ENCODE data around the gene TRAF1. TPM values are rescaled to one million over a fixed set of nuclear protein-coding genes. Genes with fewer than 3 reads are reported as not detected.
A peak's percentile ranks its signal among the peaks of the same experiment; 100 is the strongest.

TRAF1 gene
- total and polyA plus RNA-seq, 12 donors, result 1.1 to 6.7 (median 2.0) TPM

- H3K27ac ChIP-seq, result peak overlapping the region in 9 of 10 donors; percentile 28 to 95 (median 63)
- no peak for DNase-seq
- H3K36me3 ChIP-seq, result no peaks in the 10 kb centered on the region
- 42 to 47% methylated on average over 2 of the region's 2 CpGs for WGBS, 2 donors
- intact Hi-C loops (cut with DNase I), result loop anchor here (1.0 to 10.0 kb wide), 12 partner anchors 42 to 182 kb away; partner anchors contain the start of genes PHF19 (in 5 of the 10) and FBXW2 (in 1 of the 10)
- no peak for ATAC-seq
- H3K4me3 ChIP-seq, result no peak overlapping the region
- no peaks in the 10 kb centered on the region for H3K9me3 ChIP-seq
- TF ChIP-seq CTCF (IDR thresholded peaks at IDR 0.05), result peak in 2 of 9 donors; percentile 30 to 37
- H3K4me1 ChIP-seq, result peaks cover 10 to 63% (median 42%) of the 10 kb centered on the region in 9 donors
- no peaks in the 10 kb centered on the region for H3K27me3 ChIP-seq
Measured at GRCh38 chr9:120936764-120937122, 10.1 kb upstream of the TRAF1 start.

- peak; percentile 75 to 97 (median 94) for TF ChIP-seq CTCF (IDR thresholded peaks at IDR 0.05)
- peak; percentile 93 to 96 for DNase-seq
- Histone ChIP-seq H3K4me1 (peaks cover 13 to 63% (median 47%) of the 10 kb centered on the region in 9 donors), H3K27me3 (no peaks in the 10 kb centered on the region), H3K36me3 (no peaks in the 10 kb centered on the region), H3K27ac (peak overlapping the region; percentile 8 to 95 (median 65)), H3K9me3 (no peaks in the 10 kb centered on the region), H3K4me3 (peak overlapping the region in 1 of 10 donors; percentile 12)
- ATAC-seq, result peak; percentile 74 to 94 (median 86)
- 19 to 28% methylated on average over 10 of the region's 10 CpGs for WGBS, 2 donors
- intact Hi-C loops (cut with DNase I), result loop anchor here (1.0 to 10.0 kb wide), 12 partner anchors 41 to 181 kb away; partner anchors contain the start of genes PHF19 (in 5 of the 10) and FBXW2 (in 1 of the 10)
Measured at GRCh38 chr9:120936011-120936763, 9.6 kb upstream of the TRAF1 start.

GRCh38 chr9:120935383-120935857 lies 8.8 kb upstream of the TRAF1 start:
- peak; percentile 61 to 93 (median 86) for ATAC-seq
- intact Hi-C loops (cut with DNase I), result loop anchor here in 8 of 10 donors (1.0 to 10.0 kb wide), 6 partner anchors 58 to 178 kb away; partner anchors contain the start of genes PHF19 (in 2 of the 8) and FBXW2 (in 1 of the 8)
- Histone ChIP-seq H3K9me3 (no peaks in the 10 kb centered on the region), H3K27me3 (no peaks in the 10 kb centered on the region), H3K27ac (peak overlapping the region; percentile 8 to 95 (median 65)), H3K4me3 (no peak overlapping the region), H3K36me3 (no peaks in the 10 kb centered on the region), H3K4me1 (peaks cover 15 to 67% (median 55%) of the 10 kb centered on the region in 9 donors)
- TF ChIP-seq CTCF (IDR thresholded peaks at IDR 0.05), result no peak
- WGBS, 2 donors, result 4% methylated on average over 4 of the region's 4 CpGs
- DNase-seq, result peak; percentile 93 to 96

- H3K9me3 ChIP-seq, result no peaks in the 10 kb centered on the region
- no peak for TF ChIP-seq CTCF (IDR thresholded peaks at IDR 0.05)
- peaks cover 15 to 78% (median 59%) of the 10 kb centered on the region in 9 donors for H3K4me1 ChIP-seq
- intact Hi-C loops (cut with DNase I), result loop anchor here in 1 of 10 donors (10.0 kb wide), 1 partner anchor 59 kb away; the partner anchor contains the start of gene PHF19
- H3K27ac ChIP-seq, result peak overlapping the region in 7 of 10 donors; percentile 63 to 95 (median 73)
- H3K36me3 ChIP-seq, result no peaks in the 10 kb centered on the region
- 44 to 60% methylated on average over 3 of the region's 3 CpGs for WGBS, 2 donors
- H3K27me3 ChIP-seq, result no peaks in the 10 kb centered on the region
- no peak overlapping the region for H3K4me3 ChIP-seq
- no peak for ATAC-seq
- DNase-seq, result no peak
Measured at GRCh38 chr9:120934281-120934680, 7.7 kb upstream of the TRAF1 start.
